ENCODE results near the gene DACT3.

GRCh38 chr19:46639358-46640182, 21.4 kb downstream of the DACT3 start:
- no peak for TF ChIP-seq CTCF (IDR thresholded peaks at IDR 0.05; ENCODE audit: poor library complexity, severe bottlenecking)
- TF ChIP-seq TAF1 (IDR thresholded peaks at IDR 0.05; ENCODE audit: low read depth): no peak

Measured in neural cell (in vitro differentiated cells).